Measurements from ENCODE around the gene MYO1G.

The MYO1G gene

GRCh38 chr7:44979481-44980392 is 922 bp upstream of the MYO1G start:
- no peak for DNase-seq

DNA sequence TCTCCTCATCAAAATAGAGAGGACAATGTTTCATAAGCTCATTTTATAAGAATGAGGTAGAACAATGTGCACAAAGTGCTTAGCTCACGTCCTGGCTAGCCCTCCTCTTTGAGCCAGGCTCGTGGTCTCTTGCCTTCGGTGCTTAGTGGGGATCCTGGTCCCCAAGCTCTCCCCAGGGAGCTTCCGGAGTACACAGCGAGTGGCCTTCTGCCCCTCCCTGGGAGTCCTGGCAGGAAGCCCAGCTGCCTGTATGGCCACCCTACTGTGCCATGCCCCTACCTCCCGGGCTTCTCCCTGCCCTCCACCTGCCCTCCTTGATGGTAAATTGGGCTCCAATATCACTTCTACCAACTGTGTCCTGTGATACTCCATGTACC is 868 bp downstream of the MYO1G start:
- DNase-seq = no peak

DNA sequence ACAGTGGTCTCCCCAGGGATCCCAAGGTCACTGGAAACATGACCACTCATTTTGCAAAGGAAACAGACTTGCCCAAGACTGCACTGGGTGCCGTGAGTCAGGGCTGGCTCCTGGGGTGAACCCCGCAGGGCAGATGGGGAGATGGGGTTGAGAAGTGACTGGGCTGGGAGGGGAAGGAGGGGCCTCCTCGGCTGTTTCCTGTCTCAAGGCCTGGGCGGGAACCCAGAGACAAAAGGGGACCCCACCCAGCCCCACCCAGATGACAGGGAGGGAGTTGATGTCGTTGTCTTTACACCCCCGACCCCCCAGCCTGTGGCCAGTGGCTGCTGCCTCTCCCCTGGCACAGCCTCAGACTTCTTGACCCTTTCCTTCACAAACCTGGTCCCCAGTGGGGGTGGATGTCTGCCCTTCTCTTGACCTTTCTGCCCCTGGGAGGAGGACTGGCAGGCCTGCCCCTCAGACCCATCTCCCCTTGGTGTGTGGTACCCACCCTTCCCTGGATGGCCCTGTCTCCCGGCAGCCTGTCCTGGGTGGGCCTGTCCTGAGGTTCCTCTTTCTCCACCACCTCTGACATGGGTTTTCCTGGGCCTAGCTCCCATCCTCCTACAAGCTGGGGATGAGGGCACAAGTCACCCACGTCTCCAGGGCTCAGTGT is 1.4 kb downstream of the MYO1G start:
- no peak for DNase-seq

DNA sequence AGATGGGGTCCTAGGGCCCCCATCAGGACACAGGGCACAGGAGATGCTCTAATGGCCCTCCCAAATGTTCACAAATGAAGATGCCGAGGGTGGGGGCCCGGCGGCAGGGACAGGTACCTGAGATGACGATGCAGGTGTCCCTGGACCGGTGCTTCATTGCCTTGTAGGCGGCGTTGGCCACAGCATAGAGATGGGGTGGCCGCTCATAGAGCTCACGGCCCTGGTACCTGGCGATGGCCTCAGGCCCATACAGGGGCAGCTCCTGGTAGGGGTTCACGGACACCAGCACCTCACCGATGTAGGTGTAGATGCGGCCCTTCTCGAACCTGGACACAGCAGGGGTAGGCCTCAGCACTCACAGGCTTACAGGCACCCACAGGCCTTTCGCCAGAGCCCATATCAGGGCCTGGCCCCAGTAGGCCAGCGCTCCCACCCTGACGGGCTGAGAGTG is 2.0 kb downstream of the MYO1G start:
- no peak for DNase-seq

GRCh38 chr7:44976040-44976745 is 2.6 kb downstream of the MYO1G start:
- DNase-seq = no peak

- DNase-seq = no peak
These were observed 3.3 kb downstream of the MYO1G start for GRCh38 chr7:44975331-44976039.

DNA sequence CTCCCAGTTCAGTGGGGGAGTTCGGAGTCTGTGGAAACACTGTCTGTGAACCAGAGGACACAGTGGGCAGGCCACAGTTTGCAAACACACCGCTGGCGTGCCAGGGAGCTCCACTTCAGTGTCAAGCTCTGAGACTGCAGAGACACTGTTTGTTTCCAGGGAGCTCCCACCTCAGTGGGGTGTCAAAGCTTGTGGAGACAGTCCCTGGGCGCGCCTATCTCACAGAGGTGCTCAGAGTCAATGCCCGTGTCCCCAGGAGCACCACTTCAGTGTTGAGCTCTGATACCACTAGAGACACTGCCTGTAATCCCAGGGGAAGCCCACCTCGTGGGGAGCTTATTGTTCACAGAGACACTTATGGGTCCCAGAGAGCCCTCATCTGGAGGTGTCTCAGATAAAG is 4.3 kb downstream of the MYO1G start:
- no peak for DNase-seq

- DNase-seq = no peak
These were observed 5.0 kb downstream of the MYO1G start for GRCh38 chr7:44973610-44974401.

DNA sequence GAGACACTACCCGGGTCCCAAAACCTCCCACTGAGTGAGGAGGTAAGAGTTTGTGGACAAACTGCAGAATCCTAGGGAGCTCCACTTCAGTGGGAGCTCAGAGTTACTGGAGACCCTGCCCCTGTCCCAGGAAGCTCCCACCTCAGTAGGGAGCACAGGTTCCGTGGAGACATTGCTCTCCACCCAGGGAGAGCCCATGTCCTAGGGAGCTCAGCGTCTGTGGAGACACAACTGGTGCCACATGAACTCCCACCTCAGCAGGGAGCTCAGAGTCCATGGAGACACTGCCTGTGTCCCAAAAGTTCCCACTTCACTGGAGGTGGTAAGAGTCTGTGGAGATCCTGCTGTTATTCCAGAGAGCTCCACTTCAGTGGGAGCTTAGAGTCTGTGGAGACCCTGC is 6.3 kb downstream of the MYO1G start:
- no peak for DNase-seq

DNA sequence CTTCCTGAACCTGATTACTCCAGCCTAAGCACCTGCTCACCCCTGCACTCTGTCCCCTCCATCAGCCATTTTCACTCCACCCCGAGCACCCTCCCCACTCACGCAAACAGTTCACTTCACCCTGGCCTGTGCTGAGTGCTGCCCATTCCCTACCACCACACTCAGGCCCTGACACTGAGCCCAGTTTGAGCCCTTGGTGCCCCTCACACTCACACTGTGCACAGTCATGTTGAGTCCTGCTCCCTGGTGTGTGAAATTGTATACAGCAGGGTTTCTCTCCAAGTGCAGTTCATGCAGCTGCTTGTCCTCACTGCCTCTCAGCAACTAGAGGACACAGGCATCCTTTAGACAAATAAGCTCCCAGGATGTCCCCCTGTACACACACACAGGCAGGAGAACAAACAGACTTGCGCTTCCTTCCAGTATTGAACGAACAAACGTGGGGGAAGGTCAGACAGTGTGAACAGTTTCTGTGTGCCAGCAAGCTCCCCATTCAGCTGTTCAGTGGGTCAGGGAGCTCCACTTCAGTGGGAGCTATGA is 6.8 kb downstream of the MYO1G start:
- DNase-seq = peak; percentile 53

GRCh38 chr7:44971188-44971901 is 7.5 kb downstream of the MYO1G start:
- no peak for DNase-seq

GRCh38 chr7:44970523-44971051 is 8.2 kb downstream of the MYO1G start:
- DNase-seq = no peak

GRCh38 chr7:44969701-44970522 is 8.9 kb downstream of the MYO1G start:
- DNase-seq = peak; percentile 15

- no peak for DNase-seq
These were observed 9.6 kb downstream of the MYO1G start for GRCh38 chr7:44969049-44969700.

GRCh38 chr7:44967571-44968446 is 11.0 kb downstream of the MYO1G start:
- no peak for DNase-seq

GRCh38 chr7:44966731-44967538 is 11.9 kb downstream of the MYO1G start:
- no peak for DNase-seq

- no peak for DNase-seq
These were observed 12.7 kb downstream of the MYO1G start for GRCh38 chr7:44965937-44966730.

Measured in NCI-H510A treated with DMSO at 0.1 percent for 48 hours (cell line).